HG02642 (cell line): Measurements from ENCODE around the gene CCDC187.

Experiments used
- ATAC-seq: cut with Tn5 transposase; IDR thresholded peaks from one replicate; pipeline ENCODE4 v1.9.1; 2021; ENCODE audit warnings: mild to moderate bottlenecking; ENCODE audit not compliant: unreplicated experiment, poor library complexity

Gene CCDC187

GRCh38 chr9:136340356-136341041 is 36.6 kb upstream of the CCDC187 start:
- ATAC-seq: no peak

GRCh38 chr9:136339958-136340310 is 36.0 kb upstream of the CCDC187 start:
- ATAC-seq: no peak

- no peak for ATAC-seq
Measured at GRCh38 chr9:136339173-136339957, 35.5 kb upstream of the CCDC187 start.

- no peak for ATAC-seq
Measured at GRCh38 chr9:136338511-136338910, 34.6 kb upstream of the CCDC187 start.

- no peak for ATAC-seq
Measured at GRCh38 chr9:136337416-136338395, 33.8 kb upstream of the CCDC187 start.

- ATAC-seq: no peak
Measured at GRCh38 chr9:136336881-136337280, 33.0 kb upstream of the CCDC187 start.

GRCh38 chr9:136336156-136336870 is 32.4 kb upstream of the CCDC187 start:
- no peak for ATAC-seq

GRCh38 chr9:136335296-136336155 is 31.6 kb upstream of the CCDC187 start:
- no peak for ATAC-seq

GRCh38 chr9:136334541-136334940 is 30.6 kb upstream of the CCDC187 start:
- ATAC-seq: no peak

- ATAC-seq: no peak
Measured at GRCh38 chr9:136333486-136333885, 29.6 kb upstream of the CCDC187 start.

- no peak for ATAC-seq
Measured at GRCh38 chr9:136333045-136333444, 29.2 kb upstream of the CCDC187 start.

- no peak for ATAC-seq
Measured at GRCh38 chr9:136332482-136332983, 28.6 kb upstream of the CCDC187 start.

GRCh38 chr9:136331556-136332481 is 27.9 kb upstream of the CCDC187 start:
- ATAC-seq: no peak

GRCh38 chr9:136331030-136331429 is 27.1 kb upstream of the CCDC187 start:
- ATAC-seq: no peak

GRCh38 chr9:136330406-136330990 is 26.6 kb upstream of the CCDC187 start:
- no peak for ATAC-seq

GRCh38 chr9:136329636-136330405 is 25.9 kb upstream of the CCDC187 start:
- no peak for ATAC-seq

- ATAC-seq: no peak
Measured at GRCh38 chr9:136329211-136329627, 25.3 kb upstream of the CCDC187 start.
